Psoas muscle (tissue), 8 donors: ENCODE data around the gene FBXL5. TPM values are rescaled to one million over a fixed set of nuclear protein-coding genes. Genes with fewer than 3 reads are reported as not detected.

Source experiments
- ATAC-seq, 4 donors: fragments of 200-7000 bp; cut with Tn5 transposase; one replicate each; pipeline ENCODE4 v1.9.1; 2020; ENCODE audit warnings: moderate library complexity in 3 of 4, mild to moderate bottlenecking in 2 of 4
- DNase-seq, 2 donors: peaks; one replicate each; pipeline ENCODE4 v3.0.0-alpha.2; 2020
- H3K27ac ChIP-seq: fragments of 200-600 bp; one replicate; pipeline ENCODE4 v1.8.0; 2022
- H3K27me3 ChIP-seq, 3 donors: fragments of 200-600 bp in 1 of 3; one replicate each; pipeline versions ENCODE4 v1.6.1 to v1.8.0; 2013 to 2022; ENCODE audit warnings: low read length in 2 of 3, mild to moderate bottlenecking in 2 of 3, moderate library complexity in 1 of 3; ENCODE audit not compliant: insufficient read depth in 3 of 3
- H3K36me3 ChIP-seq, 2 donors: fragments of 200-600 bp in 1 of 2; one replicate each; pipeline versions ENCODE4 v1.6.1 to v1.8.0; 2013 to 2022; ENCODE audit warnings: low read depth in 1 of 2, mild to moderate bottlenecking in 1 of 2, moderate library complexity in 1 of 2; ENCODE audit not compliant: insufficient read depth in 1 of 2
- H3K4me1 ChIP-seq: fragments of 200-600 bp; one replicate; pipeline ENCODE4 v1.8.0; 2022
- H3K4me3 ChIP-seq: fragments of 200-600 bp; one replicate; pipeline ENCODE4 v1.8.0; 2022; ENCODE audit warnings: mild to moderate bottlenecking
- H3K9me3 ChIP-seq: fragments of 200-600 bp; one replicate; pipeline ENCODE4 v1.8.0; 2022
- CTCF ChIP-seq: fragments of 200-600 bp; IDR thresholded peaks from one replicate; pipeline ENCODE4 v1.8.0; 2022; ENCODE audit warnings: antibody characterized with exemption
- WGBS, 3 donors: extraction: QIAGEN DNeasy Blood & Tissue Kit; methylation state at CpG; one replicate each; pipeline versions ENCODE4 v1.1.6 to v1.1.7; 2013; 5-methylcytosine and 5-hydroxymethylcytosine counted together
- intact Hi-C, 2 donors: fragments of 100-400 bp; cut with DNase I; formaldehyde crosslinking; loops; one replicate each; pipeline versions ENCODE4 v1.11.0 to v1.14.2; 2022
- polyA plus RNA-seq, 3 donors: library from polyadenylated mRNA; stranded (reverse); fragments of 200-250 nt; gene quantifications; one replicate each; pipeline ENCODE4 v1.2.3, GENCODE V29; 2013
- total RNA-seq, 4 donors: library from RNA; stranded (reverse); fragmentation: NEBNext Ultra II Directional in 2 of 4; extraction: Animal tissue kit (Norgen Biotek cat#: 25700) in 2 of 4; gene quantifications; one replicate each; pipeline versions ENCODE4 v1.2.1 to v1.2.4, GENCODE V29; 2021 to 2023
- donor health status: healthy with polysubstance abuse.
- donor health status: DM: no; HTN: no; CAD: no; lungs with moderate emphysema.
- donor health status: Bipolar disorder and iron deficiency.
- donor health status: healthy.
- donor health status: DM: yes; HTN: yes; CAD: no.
- donor health status: DM: no; HTN: no; CAD: no.
- donor health status: DM: no; HTN: no; CAD: no.
- donor health status: DM: yes; HTN: yes; CAD: no.

The FBXL5 gene
- total and polyA plus RNA-seq, 7 donors, result 46.1 to 91.2 (median 56.8) TPM

GRCh38 chr4:15681067-15681371, 25.9 kb upstream of the FBXL5 start:
- no peaks in the 10 kb centered on the region for H3K9me3 ChIP-seq
- DNase-seq (no peak), ATAC-seq (no peak)
- TF ChIP-seq CTCF, result no peak
- H3K4me3 ChIP-seq, result peak overlapping the region; percentile 71
- peaks cover 1 to 4% of the 10 kb centered on the region in 2 donors for H3K36me3 ChIP-seq
- no peaks in the 10 kb centered on the region for H3K27me3 ChIP-seq
- peaks cover 22% of the 10 kb centered on the region for H3K4me1 ChIP-seq
- intact Hi-C loops, result no loop called here
- 1 to 2% (median 1%) methylated on average over 14 of the region's 14 CpGs for whole genome bisulfite sequencing, 3 donors
- H3K27ac ChIP-seq, result peak overlapping the region; percentile 68

- H3K4me3 ChIP-seq, result no peak overlapping the region
- no peak overlapping the region for H3K27ac ChIP-seq
- 93 to 96% (median 93%) methylated on average over 2 of the region's 2 CpGs for WGBS, 3 donors
- H3K9me3 ChIP-seq, result no peaks in the 10 kb centered on the region
- no peak for DNase-seq
- no peaks in the 10 kb centered on the region for H3K27me3 ChIP-seq
- H3K4me1 ChIP-seq, result peaks cover 9% of the 10 kb centered on the region
- no peak for ATAC-seq
- no peaks in the 10 kb centered on the region for H3K36me3 ChIP-seq
- no peak for TF ChIP-seq CTCF
- intact Hi-C loops, result no loop called here
Observed at GRCh38 chr4:15677507-15677988, 22.4 kb upstream of the FBXL5 start.

GRCh38 chr4:15676899-15677298, 21.7 kb upstream of the FBXL5 start:
- H3K4me3 ChIP-seq, result no peak overlapping the region
- no peak for DNase-seq
- no peaks in the 10 kb centered on the region for H3K27me3 ChIP-seq
- no peak overlapping the region for H3K27ac ChIP-seq
- H3K9me3 ChIP-seq, result no peaks in the 10 kb centered on the region
- no peak for ATAC-seq
- no peak for TF ChIP-seq CTCF
- intact Hi-C loops, result no loop called here
- 96 to 97% (median 96%) methylated on average over 6 of the region's 6 CpGs for WGBS, 3 donors
- peaks cover 7% of the 10 kb centered on the region for H3K4me1 ChIP-seq
- H3K36me3 ChIP-seq, result no peaks in the 10 kb centered on the region

- ATAC-seq (no peak), DNase-seq (no peak)
- Histone ChIP-seq H3K27ac (no peak overlapping the region), H3K36me3 (no peaks in the 10 kb centered on the region), H3K27me3 (no peaks in the 10 kb centered on the region), H3K4me3 (no peak overlapping the region), H3K4me1 (peaks cover 5% of the 10 kb centered on the region), H3K9me3 (no peaks in the 10 kb centered on the region)
- no peak for TF ChIP-seq CTCF
- 97 to 100% (median 98%) methylated on average over 1 of the region's 1 CpG for WGBS, 3 donors
- intact Hi-C loops, result no loop called here
Observed at GRCh38 chr4:15676039-15676438, 20.9 kb upstream of the FBXL5 start.

GRCh38 chr4:15675356-15675755, 20.2 kb upstream of the FBXL5 start:
- TF ChIP-seq CTCF, result no peak
- no peaks in the 10 kb centered on the region for H3K27me3 ChIP-seq
- no peaks in the 10 kb centered on the region for H3K36me3 ChIP-seq
- WGBS, 3 donors, result 85 to 94% (median 92%) methylated on average over 3 of the region's 3 CpGs
- intact Hi-C loops, result no loop called here
- H3K27ac ChIP-seq, result no peak overlapping the region
- H3K9me3 ChIP-seq, result no peaks in the 10 kb centered on the region
- no peaks in the 10 kb centered on the region for H3K4me1 ChIP-seq
- no peak for DNase-seq
- no peak overlapping the region for H3K4me3 ChIP-seq
- ATAC-seq, result no peak
